NCI-H2171 (cell line): ENCODE results near the gene DENND1A.

Source experiments
- DNase-seq: peaks from one replicate; lab custom pipeline; 2025; lab: John Stamatoyannopoulos, UW

The DENND1A gene

DNA sequence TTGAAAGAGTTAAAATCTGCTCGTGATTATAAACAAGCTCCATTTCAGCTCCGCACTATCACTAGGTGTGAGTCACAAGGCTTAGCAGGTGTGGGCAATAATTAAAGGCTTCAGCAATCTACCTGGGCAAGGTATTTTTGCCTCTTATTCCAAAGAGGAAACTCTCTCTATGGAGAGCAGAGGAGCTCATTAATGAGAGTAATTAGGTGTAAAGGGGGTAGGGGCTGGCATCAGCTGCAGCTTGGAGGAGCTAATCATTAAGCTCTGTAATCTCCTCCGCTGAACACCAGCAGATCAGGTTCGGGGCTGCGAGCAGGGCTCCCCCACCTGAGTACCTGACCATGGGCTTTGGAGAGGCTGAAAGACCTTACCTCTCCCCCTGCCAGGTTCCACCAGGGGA is 444.7 kb downstream of the DENND1A start:
- DNase-seq = peak; percentile 16

- no peak for DNase-seq
Measured at GRCh38 chr9:123484130-123484529, 445.8 kb downstream of the DENND1A start.

DNA sequence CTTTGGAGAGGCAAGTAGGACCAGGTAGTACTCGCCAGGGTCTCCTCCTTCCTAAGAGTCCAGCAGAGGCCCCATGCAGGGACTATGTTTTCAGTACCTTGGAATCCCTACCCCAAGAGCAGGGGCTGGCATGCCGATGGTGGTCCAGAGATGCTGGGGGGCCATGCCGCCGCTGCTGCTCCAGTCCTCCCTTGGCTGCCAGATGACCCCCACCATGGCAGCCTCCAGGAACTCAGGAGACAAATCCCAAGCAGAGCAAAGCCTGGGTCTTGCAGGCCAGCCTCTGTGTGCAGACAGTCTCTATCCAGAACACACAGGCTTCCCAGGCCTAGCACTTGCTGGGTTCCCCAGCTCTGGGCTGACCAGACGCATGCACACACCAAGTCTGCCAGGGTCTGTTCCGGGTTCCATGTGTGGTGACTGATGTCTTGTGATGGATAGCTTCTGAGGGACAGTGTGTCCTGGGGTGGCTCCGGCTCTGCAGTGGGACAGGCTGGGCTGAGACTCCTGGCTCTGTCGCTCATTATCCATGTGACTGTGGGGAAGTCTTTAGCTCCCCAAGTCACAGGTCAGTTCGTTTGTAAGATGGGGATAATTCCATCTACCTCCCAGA is 446.6 kb downstream of the DENND1A start:
- DNase-seq = no peak

DNA sequence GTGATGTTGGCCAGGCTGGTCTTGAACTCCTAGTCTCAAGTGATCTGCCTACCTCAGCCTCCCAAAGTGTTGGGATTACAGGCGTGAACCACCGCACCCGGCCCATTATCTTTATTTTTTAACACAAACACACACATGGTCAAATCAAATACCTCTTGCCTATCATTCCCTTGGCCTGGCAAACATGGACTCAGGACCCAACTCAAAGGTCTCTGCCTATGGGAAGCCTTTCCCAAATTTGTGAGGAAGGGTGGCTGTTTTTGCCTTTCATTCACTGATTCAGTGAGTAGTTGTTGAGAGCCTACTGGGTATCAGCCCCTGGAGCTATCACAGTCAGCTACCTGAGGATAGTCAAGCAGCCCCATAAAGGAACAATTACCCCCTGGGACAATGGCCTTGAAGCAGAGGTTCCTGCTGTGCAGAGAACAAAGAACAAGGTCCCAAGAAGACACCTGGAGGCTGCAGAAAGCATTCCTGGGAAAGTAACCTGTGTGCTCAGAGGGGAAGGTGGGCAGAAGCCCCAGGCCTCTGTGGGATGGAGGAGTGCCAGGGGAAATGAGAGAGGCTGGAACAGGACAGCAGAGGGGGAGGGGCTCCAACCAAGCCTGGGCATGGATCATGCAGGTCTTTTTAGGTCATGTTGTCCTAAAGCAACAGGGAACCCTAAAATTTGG is 447.5 kb downstream of the DENND1A start:
- DNase-seq = no peak

DNA sequence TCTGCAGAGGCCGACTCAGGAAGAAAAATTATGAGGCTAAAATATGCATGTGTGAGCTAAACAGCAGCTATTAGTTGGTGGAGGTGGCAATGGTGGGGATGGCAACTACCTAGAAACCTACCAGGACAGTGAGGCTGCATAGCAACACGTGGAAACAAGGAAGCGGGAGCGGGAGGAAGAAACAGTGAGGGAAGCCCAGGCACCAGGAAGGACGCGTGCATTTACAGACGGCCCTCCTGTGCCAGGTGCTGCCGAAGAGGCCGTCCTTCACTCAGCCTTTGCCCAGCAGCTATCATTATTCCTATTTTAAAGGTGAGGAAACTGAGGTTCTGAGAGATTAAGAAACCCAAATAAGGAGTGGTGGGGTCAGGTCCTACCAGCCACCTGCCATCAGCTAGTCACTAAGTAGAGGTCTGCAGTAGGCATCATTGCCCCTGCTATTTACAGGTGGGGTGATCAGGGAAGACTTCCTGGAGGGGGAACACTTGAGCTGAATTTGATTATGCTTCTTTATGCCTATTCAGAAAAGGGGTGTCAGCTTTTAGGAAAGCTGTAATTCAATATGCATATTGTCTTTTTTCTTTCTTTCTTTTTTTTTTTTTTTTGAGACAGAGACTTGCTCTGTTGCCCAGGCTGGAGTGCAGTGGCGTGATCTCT is 448.6 kb downstream of the DENND1A start:
- no peak for DNase-seq

DNA sequence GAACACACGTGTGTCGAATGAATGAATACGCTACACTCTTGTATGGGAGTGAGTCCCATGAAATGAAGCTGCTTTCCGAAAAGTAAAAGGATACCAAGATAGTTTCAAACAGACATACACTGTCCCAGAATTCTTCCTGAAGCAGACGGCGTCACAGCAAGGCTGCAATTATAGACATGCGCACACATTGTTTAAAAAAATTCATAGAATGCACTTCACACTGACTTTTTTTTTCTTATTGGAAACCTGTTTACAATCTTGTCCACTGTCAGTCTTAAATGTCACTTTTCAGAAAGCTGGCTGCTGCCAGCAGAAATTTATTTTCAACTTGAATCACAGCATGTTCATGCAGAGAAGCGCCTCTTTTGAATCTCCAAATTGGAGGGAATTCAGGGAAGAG is 449.1 kb downstream of the DENND1A start:
- no peak for DNase-seq

GRCh38 chr9:123480096-123480495 is 449.8 kb downstream of the DENND1A start:
- no peak for DNase-seq

DNA sequence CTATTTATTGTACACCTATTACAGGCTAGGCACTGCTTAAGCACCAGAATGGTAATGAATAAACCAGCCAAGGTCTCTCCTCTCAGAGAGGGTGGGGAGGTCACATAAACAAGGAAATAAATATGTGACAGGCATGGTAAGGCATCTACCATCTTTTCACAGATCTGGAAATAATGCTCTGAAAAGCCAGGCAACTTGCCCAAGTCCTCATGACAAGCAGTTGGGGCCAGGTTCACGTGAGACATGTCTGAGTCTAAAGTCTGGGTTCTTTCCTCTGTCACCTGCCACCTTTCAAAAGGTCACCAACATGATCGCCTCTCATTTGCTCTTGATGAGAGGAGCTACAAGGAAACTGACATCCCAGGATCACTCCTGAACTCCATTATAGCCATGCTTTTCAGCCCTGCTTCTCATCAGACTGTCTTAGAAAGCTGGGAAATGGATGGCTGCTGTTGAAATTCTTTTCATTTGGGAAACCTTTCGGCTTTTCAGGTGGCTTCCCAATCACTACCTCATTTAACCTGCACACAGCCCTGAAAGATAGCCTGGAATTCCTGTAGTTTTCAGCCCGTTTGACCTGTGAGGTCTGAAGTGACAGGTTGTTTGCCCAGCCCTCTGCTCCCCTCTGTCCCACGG is 450.8 kb downstream of the DENND1A start:
- DNase-seq = no peak

- no peak for DNase-seq
Measured at GRCh38 chr9:123478160-123478559, 451.8 kb downstream of the DENND1A start.

GRCh38 chr9:123475407-123475806 is 454.5 kb downstream of the DENND1A start:
- no peak for DNase-seq

DNA sequence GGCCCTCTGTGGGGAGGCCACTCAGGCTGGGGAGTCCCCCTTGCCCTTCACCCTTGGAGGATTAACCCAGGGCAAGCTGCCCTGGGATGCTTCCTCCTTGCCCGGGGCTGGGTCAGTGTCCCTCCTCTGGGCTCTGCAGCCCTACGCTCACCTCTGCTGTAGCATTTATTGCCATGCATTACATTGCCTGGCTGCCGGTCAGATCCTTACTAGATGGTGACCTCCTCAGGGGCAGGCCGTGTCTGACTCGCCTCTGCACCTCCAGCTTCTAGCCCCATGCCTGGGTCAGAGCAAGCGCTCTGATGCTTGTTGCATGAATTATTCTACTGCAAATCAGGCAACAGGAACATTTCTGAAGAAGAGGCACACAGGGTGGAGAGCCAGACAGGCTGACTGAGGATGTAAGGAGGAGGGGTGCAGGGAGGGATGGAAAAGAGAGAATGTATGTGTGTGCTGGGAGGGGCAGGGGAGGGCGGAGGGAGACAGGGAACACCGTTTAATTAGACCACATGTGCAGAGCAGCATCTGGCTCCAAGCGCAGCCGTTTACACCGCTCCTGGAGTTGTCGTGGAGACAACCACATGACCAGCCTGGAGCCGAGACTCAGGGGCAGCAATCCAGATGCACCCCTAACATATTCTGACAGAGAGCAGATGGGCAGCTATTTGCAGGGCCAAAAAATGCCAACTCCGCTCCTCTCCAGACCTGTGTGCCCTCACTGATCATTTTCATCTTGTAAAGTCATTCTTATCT is 456.9 kb downstream of the DENND1A start:
- peak; percentile 86 for DNase-seq

DNA sequence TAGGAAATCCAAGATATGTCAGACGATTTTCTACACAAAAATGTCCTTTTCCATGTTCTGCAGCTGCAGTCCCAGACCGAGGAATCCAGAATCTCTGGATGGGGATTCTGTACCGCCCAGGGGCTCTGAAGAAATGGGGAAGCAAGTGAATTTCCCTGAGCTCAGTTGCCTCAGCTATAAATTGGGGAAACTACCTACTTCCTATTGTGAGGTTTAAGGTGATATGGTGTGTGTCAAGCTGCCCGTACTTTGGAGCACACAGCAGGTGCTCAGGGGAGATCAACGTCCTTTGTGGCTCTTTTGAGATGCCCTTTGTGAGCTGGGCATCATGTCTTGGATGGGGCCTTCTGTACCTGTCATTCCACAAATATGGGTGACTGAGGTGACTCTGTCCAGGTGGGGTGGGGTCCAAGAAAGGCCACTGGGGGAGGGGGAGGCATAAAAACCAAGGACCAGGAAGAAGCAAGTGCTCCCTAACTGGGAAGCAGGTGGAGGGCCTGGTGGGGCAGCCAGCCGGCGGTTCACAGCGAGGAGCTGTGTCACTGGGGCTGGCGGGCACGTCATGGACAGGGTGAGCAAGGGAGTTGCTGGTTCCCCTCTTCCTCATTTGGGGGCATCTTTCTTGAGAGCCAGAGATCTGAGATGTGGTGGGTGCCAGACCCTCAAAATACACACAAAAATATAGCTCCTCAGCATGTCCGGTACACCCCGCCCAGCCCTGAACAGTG is 457.9 kb downstream of the DENND1A start:
- DNase-seq = no peak

DNA sequence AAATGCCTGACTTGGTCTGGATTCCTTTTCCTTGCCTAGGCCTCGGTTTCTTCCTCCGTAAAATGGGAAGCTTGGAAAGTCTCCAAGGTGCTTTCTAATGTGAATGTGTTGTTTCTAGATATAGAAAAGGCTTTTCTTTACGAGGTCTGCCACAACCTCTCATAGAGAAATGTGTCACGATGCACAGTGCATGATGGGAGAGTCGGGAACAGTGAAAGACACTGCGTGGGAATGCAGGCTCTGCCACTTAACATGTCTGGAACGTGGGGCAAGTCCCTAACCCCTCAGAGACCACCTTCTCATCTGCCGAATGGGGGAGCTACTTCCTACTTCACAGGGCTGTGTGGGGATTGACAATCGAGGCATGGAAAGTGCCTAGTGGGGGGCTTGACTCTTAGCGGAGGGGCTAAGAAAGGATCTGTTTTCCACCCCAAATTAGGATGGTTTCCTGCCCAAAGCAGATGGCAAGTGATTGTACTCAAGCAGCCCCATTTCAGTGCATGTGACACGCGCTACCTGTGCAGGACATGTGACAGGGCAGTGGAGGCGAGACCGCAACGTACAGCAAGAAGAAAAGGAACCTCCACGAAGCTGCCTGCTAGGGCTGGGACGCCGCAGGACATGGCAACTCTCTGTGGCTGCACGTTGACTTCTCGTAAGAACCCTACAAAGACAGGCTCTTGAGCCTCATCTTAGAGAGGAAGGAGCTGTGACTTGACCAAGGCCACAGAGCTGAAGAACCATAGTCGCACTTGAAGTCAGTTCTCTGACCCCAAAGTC is 458.7 kb downstream of the DENND1A start:
- no peak for DNase-seq

DNA sequence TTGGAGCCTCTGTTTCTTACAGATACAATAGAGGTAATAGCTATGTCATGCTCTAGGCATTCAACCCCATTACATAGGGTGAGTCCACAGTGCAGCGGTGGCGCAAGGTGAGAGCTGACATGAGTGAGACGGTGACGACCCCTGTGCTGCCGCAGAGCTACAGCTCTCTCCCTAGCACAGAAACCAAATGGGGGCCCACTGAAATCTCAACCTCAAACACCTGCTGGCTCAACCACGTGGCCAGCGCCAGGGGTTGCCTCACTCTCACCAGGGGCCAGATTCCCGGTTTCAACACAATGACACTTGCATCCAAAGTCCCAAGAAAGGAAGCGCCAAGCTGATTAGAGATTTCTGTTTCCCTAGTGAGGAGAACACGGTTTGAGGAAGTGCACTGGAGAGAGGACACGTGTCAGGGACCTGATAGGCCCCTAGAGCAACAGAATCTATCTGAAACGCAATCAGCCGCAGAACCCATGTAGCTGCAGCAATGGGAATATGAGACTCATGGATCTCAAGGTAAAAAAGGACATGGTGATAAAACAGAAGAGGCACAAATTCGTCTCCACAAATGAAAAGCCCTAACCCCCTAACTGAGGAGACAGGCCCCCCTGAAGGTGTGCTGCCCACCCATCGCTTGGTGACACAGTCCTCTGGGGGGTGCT is 459.7 kb downstream of the DENND1A start:
- no peak for DNase-seq

DNA sequence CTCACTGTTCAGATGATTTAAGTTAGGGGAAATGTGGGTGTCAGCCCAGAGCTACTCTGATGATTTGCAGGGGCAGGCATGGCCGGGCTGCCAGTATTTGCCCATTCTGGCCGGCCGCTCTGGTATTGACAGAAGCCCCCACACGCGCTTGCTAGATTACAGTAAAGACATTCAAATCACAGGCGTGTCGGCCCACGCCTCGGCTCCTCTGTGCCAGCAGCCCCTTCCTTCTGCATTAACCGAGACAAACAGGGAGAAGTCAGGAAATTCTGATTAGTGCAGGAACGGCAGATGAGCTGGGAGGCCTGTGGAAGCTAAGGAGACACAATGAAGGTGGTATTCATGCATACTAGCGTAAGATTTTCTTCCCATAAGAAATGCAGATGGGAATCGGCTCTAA is 460.6 kb downstream of the DENND1A start:
- DNase-seq = no peak

DNA sequence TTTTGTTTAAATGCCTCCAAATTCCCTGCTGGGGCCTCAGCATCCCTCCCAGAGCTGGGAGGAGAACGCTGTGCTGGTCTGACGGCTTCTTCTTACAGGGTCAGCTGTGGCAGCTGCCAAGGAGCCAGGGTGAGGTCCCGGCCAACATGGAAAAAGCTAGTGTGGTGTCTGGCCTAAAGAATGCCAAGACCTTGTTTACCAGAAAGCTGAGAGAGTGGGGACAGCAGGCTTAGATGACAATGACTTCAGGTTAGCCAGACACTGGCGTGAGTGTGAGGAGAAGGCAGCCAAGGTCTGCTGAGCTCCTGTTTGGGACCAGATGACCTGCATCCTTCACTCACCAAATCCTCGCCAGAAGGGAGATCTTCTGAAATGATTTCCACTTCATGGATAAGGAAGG is 461.4 kb downstream of the DENND1A start:
- DNase-seq = no peak

- DNase-seq = no peak
Measured at GRCh38 chr9:123465304-123465703, 464.6 kb downstream of the DENND1A start.

- no peak for DNase-seq
Measured at GRCh38 chr9:123460091-123460490, 469.8 kb downstream of the DENND1A start.

DNA sequence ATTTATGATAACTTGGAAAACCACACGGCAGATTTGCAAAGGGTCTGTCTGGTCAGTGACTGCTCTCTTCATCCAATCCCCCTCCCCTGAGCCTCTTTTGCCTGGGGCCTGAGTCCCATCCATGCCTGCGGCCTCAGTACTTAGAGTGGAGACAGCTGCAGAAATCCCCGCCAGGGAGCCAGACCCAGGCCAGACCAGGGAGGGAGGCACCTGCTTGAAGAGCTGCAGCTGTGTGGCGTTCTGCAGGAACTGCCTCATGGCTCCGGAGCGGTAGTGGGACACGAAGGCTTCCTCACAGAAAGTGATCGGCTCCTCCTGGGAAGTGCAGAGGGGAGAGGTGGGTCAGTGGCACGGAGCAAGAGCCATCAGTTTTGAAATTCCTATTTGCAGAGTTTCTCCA is 472.3 kb downstream of the DENND1A start:
- no peak for DNase-seq

- DNase-seq = no peak
Measured at GRCh38 chr9:123456011-123456410, 473.9 kb downstream of the DENND1A start.
